Calu3 (cell line): ENCODE measurements around the gene DMPK. TPM values are rescaled to one million over a fixed set of nuclear protein-coding genes. Genes with fewer than 3 reads are reported as not detected.

Experiments
- BruUV-seq: library from RNA; stranded (reverse); fragments of 400-500 nt; replicated peaks from 2 replicates; lab custom pipeline; 2021; lab: Mats Ljungman, UMichigan
- CTCF ChIA-PET: fragments of 300-600 bp; sonication (Branson Sonifier 250); formaldehyde crosslinking; loops from one replicate; lab custom pipeline; 2022; ENCODE audit warnings: antibody characterized with exemption; lab: Charles Lee
- DNase-seq: peaks from one replicate; pipeline ENCODE4 v3.0.0; 2022
- H3K27ac Mint-ChIP-seq: one replicate; pipeline ENCODE4 v1.8.0; 2022; ENCODE audit warnings: mixed read lengths; ENCODE audit not compliant: unreplicated experiment
- H3K27me3 Mint-ChIP-seq: one replicate; pipeline ENCODE4 v1.8.0; 2022; ENCODE audit warnings: mixed read lengths; ENCODE audit not compliant: unreplicated experiment
- H3K36me3 Mint-ChIP-seq: one replicate; pipeline ENCODE4 v1.8.0; 2022; ENCODE audit warnings: mild to moderate bottlenecking, moderate library complexity, mixed read lengths; ENCODE audit not compliant: insufficient read depth, unreplicated experiment
- H3K4me1 Mint-ChIP-seq: one replicate; pipeline ENCODE4 v1.8.0; 2022; ENCODE audit warnings: mild to moderate bottlenecking, low read depth, mixed read lengths; ENCODE audit not compliant: unreplicated experiment
- H3K4me3 Mint-ChIP-seq: one replicate; pipeline ENCODE4 v1.8.0; 2022; ENCODE audit warnings: mild to moderate bottlenecking, low read depth, moderate library complexity, mixed read lengths; ENCODE audit not compliant: unreplicated experiment
- H3K9me3 Mint-ChIP-seq: one replicate; pipeline ENCODE4 v1.8.0; 2022; ENCODE audit warnings: low read depth, mixed read lengths; ENCODE audit not compliant: unreplicated experiment
- intact Hi-C: fragments of 100-400 bp; cut with micrococcal nuclease; formaldehyde crosslinking; loops from one replicate; pipeline ENCODE4 v1.10.0; 2022; ENCODE audit not compliant: unreplicated experiment
- total RNA-seq: library from RNA; stranded (reverse); gene quantifications from 2 replicates; pipeline ENCODE4 v1.2.3, GENCODE V29; 2022
- TF ChIP-seq, protein P1 (sequence below): fragments of 200-600 bp; IDR thresholded peaks from one replicate; pipeline ENCODE4 v1.8.0; 2022; ENCODE audit warnings: antibody characterized with exemption; ENCODE audit not compliant: unreplicated experiment

The DMPK gene
- total RNA-seq, 1 experiment from 2014 or later = 70.8 TPM

DNA sequence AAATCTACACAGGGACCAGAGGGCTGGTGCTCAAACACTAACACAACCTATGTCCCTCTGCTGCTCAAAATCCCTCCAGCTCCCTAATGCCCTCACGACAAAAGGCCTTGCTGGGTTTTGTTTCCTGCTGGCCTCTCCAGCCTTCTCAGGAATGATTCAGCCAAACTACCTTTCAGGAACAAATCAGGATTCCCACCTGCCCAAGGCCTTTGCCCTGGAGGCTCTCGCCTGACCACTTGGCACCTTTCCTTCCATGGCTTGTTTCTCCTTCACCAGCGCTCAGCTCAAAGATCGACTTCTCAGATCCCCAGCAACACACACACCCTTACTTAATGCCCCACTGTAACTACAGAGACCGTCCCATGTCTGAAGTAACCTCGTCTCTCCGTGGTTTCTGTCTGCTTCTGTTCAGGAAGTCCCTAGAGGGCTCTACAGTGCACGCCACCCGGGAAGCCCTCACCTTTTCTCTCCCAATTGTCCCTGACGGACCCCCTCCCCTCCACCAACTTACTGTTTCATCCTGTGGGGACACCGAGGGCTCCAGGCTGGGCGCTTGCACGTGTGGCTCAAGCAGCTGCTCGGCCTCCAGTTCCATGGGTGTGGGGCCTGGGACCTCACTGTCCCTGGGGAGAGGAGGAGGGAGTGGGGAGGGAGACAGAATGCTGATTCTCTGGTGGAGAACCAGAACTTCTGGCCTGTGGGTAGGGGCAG lies 10.0 kb downstream of the DMPK start:
- peaks cover 21% of the 10 kb centered on the region for H3K4me1 Mint-ChIP-seq
- CTCF ChIA-PET = interaction anchor here (1.8 kb wide), 1 partner anchor 10 kb away, joined by 8 read pairs; the partner anchor contains the start of gene DMPK
- TF ChIP-seq, protein P1, sequence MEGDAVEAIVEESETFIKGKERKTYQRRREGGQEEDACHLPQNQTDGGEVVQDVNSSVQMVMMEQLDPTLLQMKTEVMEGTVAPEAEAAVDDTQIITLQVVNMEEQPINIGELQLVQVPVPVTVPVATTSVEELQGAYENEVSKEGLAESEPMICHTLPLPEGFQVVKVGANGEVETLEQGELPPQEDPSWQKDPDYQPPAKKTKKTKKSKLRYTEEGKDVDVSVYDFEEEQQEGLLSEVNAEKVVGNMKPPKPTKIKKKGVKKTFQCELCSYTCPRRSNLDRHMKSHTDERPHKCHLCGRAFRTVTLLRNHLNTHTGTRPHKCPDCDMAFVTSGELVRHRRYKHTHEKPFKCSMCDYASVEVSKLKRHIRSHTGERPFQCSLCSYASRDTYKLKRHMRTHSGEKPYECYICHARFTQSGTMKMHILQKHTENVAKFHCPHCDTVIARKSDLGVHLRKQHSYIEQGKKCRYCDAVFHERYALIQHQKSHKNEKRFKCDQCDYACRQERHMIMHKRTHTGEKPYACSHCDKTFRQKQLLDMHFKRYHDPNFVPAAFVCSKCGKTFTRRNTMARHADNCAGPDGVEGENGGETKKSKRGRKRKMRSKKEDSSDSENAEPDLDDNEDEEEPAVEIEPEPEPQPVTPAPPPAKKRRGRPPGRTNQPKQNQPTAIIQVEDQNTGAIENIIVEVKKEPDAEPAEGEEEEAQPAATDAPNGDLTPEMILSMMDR = no peak
- no peaks in the 10 kb centered on the region for H3K27me3 Mint-ChIP-seq
- no peak overlapping the region for H3K4me3 Mint-ChIP-seq
- intact Hi-C loops = no loop called here
- H3K27ac Mint-ChIP-seq = peak overlapping the region; percentile 3
- H3K9me3 Mint-ChIP-seq = no peaks in the 10 kb centered on the region
- DNase-seq = no peak
- no TSS peak for BruUV-seq
- peaks cover 82% of the 10 kb centered on the region for H3K36me3 Mint-ChIP-seq

DNA sequence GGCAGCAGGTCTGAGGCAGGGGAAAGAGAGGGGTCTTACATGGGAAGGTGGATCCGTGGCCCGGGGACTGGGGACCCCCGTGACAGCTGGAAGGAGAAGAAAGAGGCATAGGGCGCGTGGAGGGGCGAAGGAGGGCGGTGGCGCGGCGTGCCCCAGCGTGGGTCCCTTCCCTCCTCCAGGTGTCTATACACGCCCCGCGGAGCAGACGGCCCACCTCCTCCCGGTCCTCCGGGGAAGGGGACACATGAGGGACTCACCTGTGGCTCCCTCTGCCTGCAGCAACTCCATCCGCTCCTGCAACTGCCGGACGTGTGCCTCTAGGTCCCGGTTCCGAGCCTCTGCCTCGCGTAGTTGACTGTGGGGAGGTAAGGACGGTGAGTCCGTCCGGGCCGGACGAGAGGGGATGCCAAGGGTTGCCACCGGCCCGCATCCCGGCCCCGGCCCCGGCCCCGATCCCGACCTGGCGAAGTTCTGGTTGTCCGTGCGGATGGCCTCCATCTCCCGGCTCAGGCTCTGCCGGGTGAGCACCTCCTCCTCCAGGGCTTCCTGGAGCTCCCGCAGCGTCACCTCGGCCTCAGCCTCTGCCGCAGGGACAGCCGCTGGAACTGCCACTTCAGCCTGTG lies 10.9 kb downstream of the DMPK start:
- H3K9me3 Mint-ChIP-seq = no peaks in the 10 kb centered on the region
- H3K27ac Mint-ChIP-seq = peak overlapping the region; percentile 88
- TF ChIP-seq, protein P1 = no peak
- peaks cover 82% of the 10 kb centered on the region for H3K36me3 Mint-ChIP-seq
- peaks cover 21% of the 10 kb centered on the region for H3K4me1 Mint-ChIP-seq
- intact Hi-C loops = no loop called here
- BruUV-seq = no TSS peak
- no peaks in the 10 kb centered on the region for H3K27me3 Mint-ChIP-seq
- H3K4me3 Mint-ChIP-seq = peak overlapping the region; percentile 84
- CTCF ChIA-PET = interaction anchor here (1.8 to 2.9 kb wide), 3 partner anchors 11 to 306 kb away, joined by 4 to 43 read pairs (median 8); partner anchors contain the start of gene DMPK
- no peak for DNase-seq

DNA sequence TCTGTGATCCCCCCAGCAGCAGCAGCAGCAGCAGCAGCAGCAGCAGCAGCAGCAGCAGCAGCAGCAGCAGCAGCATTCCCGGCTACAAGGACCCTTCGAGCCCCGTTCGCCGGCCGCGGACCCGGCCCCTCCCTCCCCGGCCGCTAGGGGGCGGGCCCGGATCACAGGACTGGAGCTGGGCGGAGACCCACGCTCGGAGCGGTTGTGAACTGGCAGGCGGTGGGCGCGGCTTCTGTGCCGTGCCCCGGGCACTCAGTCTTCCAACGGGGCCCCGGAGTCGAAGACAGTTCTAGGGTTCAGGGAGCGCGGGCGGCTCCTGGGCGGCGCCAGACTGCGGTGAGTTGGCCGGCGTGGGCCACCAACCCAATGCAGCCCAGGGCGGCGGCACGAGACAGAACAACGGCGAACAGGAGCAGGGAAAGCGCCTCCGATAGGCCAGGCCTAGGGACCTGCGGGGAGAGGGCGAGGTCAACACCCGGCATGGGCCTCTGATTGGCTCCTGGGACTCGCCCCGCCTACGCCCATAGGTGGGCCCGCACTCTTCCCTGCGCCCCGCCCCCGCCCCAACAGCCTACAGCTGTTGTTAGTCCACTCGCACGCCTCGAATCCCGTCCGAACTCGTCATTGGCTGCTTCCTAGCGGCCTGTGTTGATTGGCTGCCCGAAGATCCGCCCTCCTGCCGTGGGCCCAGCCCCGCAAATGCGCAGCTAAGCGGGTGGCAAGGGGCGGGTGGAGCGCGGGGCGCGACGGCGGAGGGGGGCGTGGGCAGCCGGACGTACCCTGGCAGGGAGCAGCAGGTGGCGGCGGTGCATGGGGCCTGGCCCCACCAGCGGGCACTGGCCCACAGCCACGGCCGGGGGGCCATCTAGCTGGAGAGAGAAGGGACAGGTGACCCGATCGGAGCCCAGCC lies 11.8 kb downstream of the DMPK start:
- H3K36me3 Mint-ChIP-seq = peaks cover 82% of the 10 kb centered on the region
- BruUV-seq = no TSS peak
- intact Hi-C loops = no loop called here

More for the DNA sequence above, 11.8 kb downstream of the DMPK start:
- CTCF ChIA-PET = interaction anchor here (0.6 to 4.8 kb wide), 16 partner anchors 12 to 315 kb away, joined by 3 to 46 read pairs (median 4); partner anchors contain the start of genes DMPK, DMWD, FBXO46 and MYPOP
- TF ChIP-seq, protein P1 = peak; percentile 99
- no peaks in the 10 kb centered on the region for H3K27me3 Mint-ChIP-seq
- DNase-seq = peak; percentile 96
- H3K4me1 Mint-ChIP-seq = peaks cover 21% of the 10 kb centered on the region
- peak overlapping the region; percentile 88 for H3K27ac Mint-ChIP-seq
- H3K4me3 Mint-ChIP-seq = peak overlapping the region; percentile 84
- H3K9me3 Mint-ChIP-seq = no peaks in the 10 kb centered on the region
